Keratinocyte (primary cell): ENCODE measurements around the gene PPP2R5E. TPM values are rescaled to one million over a fixed set of nuclear protein-coding genes. Genes with fewer than 3 reads are reported as not detected.

Experiments used
- DNase-seq: peaks from one replicate; pipeline ENCODE4 v3.0.0-alpha.2; 2011; ENCODE audit warnings: low read depth, missing footprints, low spot score
- FAIRE-seq: peaks from 2 replicates; lab custom pipeline; 2011; peaks lifted over from hg19 to GRCh38; lab: Jason Lieb, UNC
- H2AFZ ChIP-seq: 2 replicates; pipeline ENCODE4 v1.6.0; 2012; ENCODE audit warnings: low read length, control low read depth, inconsistent platforms; ENCODE audit not compliant: control insufficient read depth
- H3K27ac ChIP-seq: 2 replicates; pipeline ENCODE4 v1.5.1; 2011; ENCODE audit warnings: low read length; ENCODE audit not compliant: control insufficient read depth, insufficient read depth
- H3K27me3 ChIP-seq: 3 replicates; pipeline ENCODE4 v1.6.0; 2011; ENCODE audit warnings: low read length; ENCODE audit not compliant: control insufficient read depth, insufficient read depth; ENCODE audit errors: extremely low read depth
- H3K36me3 ChIP-seq, 2 experiments: 2 replicates in 1 of 2; 3 replicates in 1 of 2; pipeline ENCODE4 v1.5.1; 2011; ENCODE audit warnings: low read length in 2 of 2, mild to moderate bottlenecking in 1 of 2; ENCODE audit not compliant: control insufficient read depth in 2 of 2, insufficient read depth in 2 of 2; ENCODE audit errors: extremely low read depth in 1 of 2
- H3K4me1 ChIP-seq: 3 replicates; pipeline ENCODE4 v1.5.1; 2011; ENCODE audit warnings: low read length; ENCODE audit not compliant: control insufficient read depth, insufficient read depth; ENCODE audit errors: extremely low read depth
- H3K4me2 ChIP-seq: 3 replicates; pipeline ENCODE4 v1.6.0; 2011; ENCODE audit warnings: low read depth, low read length; ENCODE audit not compliant: control insufficient read depth, insufficient read depth; ENCODE audit errors: extremely low read depth
- H3K4me3 ChIP-seq, 3 experiments: fragments of 200-600 bp in 1 of 3; sonication (generic) in 1 of 3; 2 replicates in 2 of 3; 3 replicates in 1 of 3; pipeline ENCODE4 v1.5.1; 2011 to 2016; ENCODE audit warnings: low read length in 3 of 3, mild to moderate bottlenecking in 3 of 3, control low read depth in 2 of 3, inconsistent platforms in 1 of 3, low read depth in 1 of 3, mixed read lengths in 1 of 3, mixed run types in 1 of 3, moderate library complexity in 1 of 3; ENCODE audit not compliant: control insufficient read depth in 2 of 3, insufficient read depth in 2 of 3; ENCODE audit errors: extremely low read depth in 1 of 3
- H3K79me2 ChIP-seq: 2 replicates; pipeline ENCODE4 v1.6.0; 2012; ENCODE audit warnings: low read length; ENCODE audit not compliant: control insufficient read depth, insufficient read depth
- H3K9ac ChIP-seq: 3 replicates; pipeline ENCODE4 v1.6.0; 2011; ENCODE audit warnings: low read length; ENCODE audit not compliant: control insufficient read depth, insufficient read depth; ENCODE audit errors: extremely low read depth
- H3K9me1 ChIP-seq: 3 replicates; pipeline ENCODE4 v1.6.0; 2011; ENCODE audit warnings: low read length; ENCODE audit not compliant: control insufficient read depth, insufficient read depth; ENCODE audit errors: extremely low read depth
- H3K9me3 ChIP-seq: 2 replicates; pipeline ENCODE4 v1.5.1; 2012; ENCODE audit warnings: low read depth, low read length; ENCODE audit not compliant: control insufficient read depth
- H4K20me1 ChIP-seq: 3 replicates; pipeline ENCODE4 v1.6.0; 2011; ENCODE audit warnings: low read length; ENCODE audit not compliant: control insufficient read depth, insufficient read depth; ENCODE audit errors: extremely low read depth
- EZH2 ChIP-seq: IDR thresholded peaks from one replicate; pipeline ENCODE4 v1.6.1; 2012; ENCODE audit warnings: inconsistent platforms, mild to moderate bottlenecking, low read length, moderate library complexity
- dilution Hi-C: fragments of 300-500 bp; cut with MboI; formaldehyde crosslinking; loops from one replicate; pipeline ENCODE4 v1.7.0; 2020; ENCODE audit warnings: low sequenced_read_pairs; ENCODE audit not compliant: extremely low pct_ligation_motif_present
- polyA plus RNA-seq, 5 experiments: library from polyadenylated mRNA; depleted of rRNA in 3 of 5; stranded (reverse) in 3 of 5; stranded (forward) in 1 of 5; unstranded in 1 of 5; fragments of >200 nt; gene quantifications; 1 replicate in 1 of 5; 2 replicates in 3 of 5; 3 replicates in 1 of 5; pipeline versions ENCODE4 v1.2.1 to v1.2.3, GENCODE V29; 2011 to 2012; ENCODE audit warnings: missing spikeins in 2 of 5, low read depth in 1 of 5, low replicate concordance in 1 of 5
- TF ChIP-seq, protein P1 (sequence below), 3 experiments: IDR thresholded peaks in 1 of 3; conservative IDR thresholded peaks in 1 of 3; optimal IDR thresholded peaks in 1 of 3; 2 replicates in 2 of 3; 3 replicates in 1 of 3; pipeline versions ENCODE3 to v1.5.1; 2011; ENCODE audit warnings: low read length in 3 of 3, mild to moderate bottlenecking in 3 of 3, moderate library complexity in 2 of 3, control low read depth in 1 of 3, inconsistent platforms in 1 of 3; ENCODE audit not compliant: insufficient read depth in 2 of 3; ENCODE audit errors: extremely low read depth in 1 of 3

The PPP2R5E gene
- polyA plus RNA-seq, 1 donor (not counting 4 experiments of a cell fraction or from before 2014, with no cell fraction given): 22.7 TPM

DNA sequence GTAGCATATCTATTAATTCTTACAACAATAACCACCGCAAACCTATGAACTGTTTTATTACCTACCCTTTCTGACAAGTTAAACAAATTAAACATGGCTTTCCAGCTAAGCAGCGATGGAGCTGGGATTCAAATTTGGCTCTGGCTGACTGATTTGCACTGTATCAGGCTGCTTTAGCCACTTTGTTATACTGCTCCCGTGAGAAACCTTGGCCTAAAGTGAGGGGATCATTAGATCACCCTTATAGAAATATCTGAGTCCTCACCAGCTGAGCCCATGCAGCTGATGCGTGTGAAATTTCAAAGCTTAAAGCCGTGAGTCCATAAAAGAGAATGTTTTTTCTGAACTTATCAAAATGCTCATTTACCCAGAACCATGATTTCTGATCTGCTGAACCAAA, 216.3 kb downstream of the PPP2R5E start:
- Histone ChIP-seq H3K4me3 (no peak overlapping the region), H2AFZ (no peak overlapping the region), H3K27ac (no peak overlapping the region), H3K4me2 (no peak overlapping the region), H3K9ac (no peak overlapping the region), H3K36me3 (no peaks in the 10 kb centered on the region), H3K79me2 (no peaks in the 10 kb centered on the region), H3K27me3 (peaks cover 3% of the 10 kb centered on the region), H4K20me1 (no peaks in the 10 kb centered on the region), H3K9me3 (no peaks in the 10 kb centered on the region), H3K4me1 (no peaks in the 10 kb centered on the region), H3K9me1 (no peaks in the 10 kb centered on the region)
- DNase-seq: no peak
- dilution Hi-C loops: no loop called here
- TF ChIP-seq, protein P1, sequence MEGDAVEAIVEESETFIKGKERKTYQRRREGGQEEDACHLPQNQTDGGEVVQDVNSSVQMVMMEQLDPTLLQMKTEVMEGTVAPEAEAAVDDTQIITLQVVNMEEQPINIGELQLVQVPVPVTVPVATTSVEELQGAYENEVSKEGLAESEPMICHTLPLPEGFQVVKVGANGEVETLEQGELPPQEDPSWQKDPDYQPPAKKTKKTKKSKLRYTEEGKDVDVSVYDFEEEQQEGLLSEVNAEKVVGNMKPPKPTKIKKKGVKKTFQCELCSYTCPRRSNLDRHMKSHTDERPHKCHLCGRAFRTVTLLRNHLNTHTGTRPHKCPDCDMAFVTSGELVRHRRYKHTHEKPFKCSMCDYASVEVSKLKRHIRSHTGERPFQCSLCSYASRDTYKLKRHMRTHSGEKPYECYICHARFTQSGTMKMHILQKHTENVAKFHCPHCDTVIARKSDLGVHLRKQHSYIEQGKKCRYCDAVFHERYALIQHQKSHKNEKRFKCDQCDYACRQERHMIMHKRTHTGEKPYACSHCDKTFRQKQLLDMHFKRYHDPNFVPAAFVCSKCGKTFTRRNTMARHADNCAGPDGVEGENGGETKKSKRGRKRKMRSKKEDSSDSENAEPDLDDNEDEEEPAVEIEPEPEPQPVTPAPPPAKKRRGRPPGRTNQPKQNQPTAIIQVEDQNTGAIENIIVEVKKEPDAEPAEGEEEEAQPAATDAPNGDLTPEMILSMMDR (optimal IDR thresholded peaks at IDR 0.05 in 1 of 3, IDR thresholded peaks at IDR 0.05 in 1 of 3, conservative IDR thresholded peaks at IDR 0.05 in 1 of 3; ENCODE audit: extremely low read depth in 1 of 3, insufficient read depth in 2 of 3, low read length in 3 of 3): no peak
- no peak for TF ChIP-seq EZH2
- FAIRE-seq: no peak

DNA sequence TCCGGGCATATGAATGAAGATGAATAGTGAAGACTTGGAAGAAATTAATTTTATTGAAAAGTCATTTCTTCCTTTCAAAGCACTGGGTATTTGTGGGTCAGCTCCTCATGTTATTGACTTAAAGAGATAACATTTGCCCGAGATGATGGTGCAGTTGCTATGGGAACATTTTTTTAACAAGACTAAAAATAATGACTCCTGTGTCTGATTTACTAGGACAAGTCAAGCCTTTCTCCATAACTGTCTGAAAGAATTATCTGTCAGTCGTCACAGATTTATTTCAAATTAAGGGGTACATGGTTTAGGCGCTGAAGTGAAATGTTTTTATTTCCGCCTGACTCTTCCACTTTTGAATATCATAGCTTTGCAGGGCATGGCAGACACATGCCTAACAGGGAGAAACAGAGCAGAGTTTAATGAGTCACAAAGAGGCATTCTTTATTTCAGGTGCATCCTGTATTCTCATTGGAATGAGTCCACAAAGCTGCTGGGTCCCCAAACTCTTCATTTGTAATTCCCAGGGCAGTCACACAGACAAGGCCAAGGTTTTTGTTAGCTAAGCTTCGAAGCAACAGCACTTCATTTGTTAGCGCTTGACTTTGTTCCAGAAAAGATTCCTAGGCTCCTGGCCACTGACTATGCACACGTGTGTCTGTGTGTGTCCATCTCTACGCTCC, 220.1 kb downstream of the PPP2R5E start:
- H2AFZ ChIP-seq: no peak overlapping the region
- H3K9me3 ChIP-seq: no peaks in the 10 kb centered on the region
- dilution Hi-C loops: no loop called here
- no peak for TF ChIP-seq EZH2
- TF ChIP-seq, protein P1 (optimal IDR thresholded peaks at IDR 0.05 in 1 of 3, IDR thresholded peaks at IDR 0.05 in 1 of 3, conservative IDR thresholded peaks at IDR 0.05 in 1 of 3; ENCODE audit: extremely low read depth in 1 of 3, insufficient read depth in 2 of 3, low read length in 3 of 3): no peak
- no peak for DNase-seq
- no peaks in the 10 kb centered on the region for H3K9me1 ChIP-seq
- no peaks in the 10 kb centered on the region for H3K4me1 ChIP-seq
- no peak for FAIRE-seq
- no peak overlapping the region for H3K4me3 ChIP-seq
- H4K20me1 ChIP-seq: no peaks in the 10 kb centered on the region
- no peaks in the 10 kb centered on the region for H3K79me2 ChIP-seq
- no peak overlapping the region for H3K4me2 ChIP-seq
- no peaks in the 10 kb centered on the region for H3K36me3 ChIP-seq
- H3K27me3 ChIP-seq: no peaks in the 10 kb centered on the region
- H3K27ac ChIP-seq: no peak overlapping the region
- no peak overlapping the region for H3K9ac ChIP-seq
